ENCODE data around the gene PIGL. TPM values are rescaled to one million over a fixed set of nuclear protein-coding genes. Genes with fewer than 3 reads are reported as not detected.

The PIGL gene
- total RNA-seq, 1 donor from 2014 or later: 56.6 TPM

GRCh38 chr17:16328997-16329396 is 112.0 kb downstream of the PIGL start:
- peaks cover 20% of the 10 kb centered on the region for H3K36me3 Mint-ChIP-seq (ENCODE audit: low read depth)
- no peak for TF ChIP-seq CTCF (IDR thresholded peaks at IDR 0.05)
- H3K4me3 Mint-ChIP-seq: no peak overlapping the region
- H3K27ac Mint-ChIP-seq: no peak overlapping the region
- no peaks in the 10 kb centered on the region for H3K27me3 Mint-ChIP-seq
- no peaks in the 10 kb centered on the region for H3K9me3 Mint-ChIP-seq
- DNase-seq (no peak), ATAC-seq (ENCODE audit: low read depth) (no peak)
- CTCF ChIA-PET: no interaction called here
- intact Hi-C loops (cut with micrococcal nuclease): no loop called here
- H3K4me1 Mint-ChIP-seq: peaks cover 10% of the 10 kb centered on the region
- POLR2A ChIA-PET: no interaction called here

- intact Hi-C loops (cut with micrococcal nuclease): no loop called here
- no peak overlapping the region for H3K4me3 Mint-ChIP-seq
- TF ChIP-seq CTCF (IDR thresholded peaks at IDR 0.05): no peak
- no peak for DNase-seq
- H3K27me3 Mint-ChIP-seq: no peaks in the 10 kb centered on the region
- no peak overlapping the region for H3K27ac Mint-ChIP-seq
- H3K9me3 Mint-ChIP-seq: no peaks in the 10 kb centered on the region
- ChIA-PET CTCF (no interaction called here), POLR2A (no interaction called here)
- no peak for ATAC-seq (ENCODE audit: low read depth)
- H3K4me1 Mint-ChIP-seq: peaks cover 10% of the 10 kb centered on the region
- peaks cover 20% of the 10 kb centered on the region for H3K36me3 Mint-ChIP-seq (ENCODE audit: low read depth)
These were observed 112.7 kb downstream of the PIGL start for GRCh38 chr17:16329519-16330271.

- Mint-ChIP-seq H3K36me3 (ENCODE audit: low read depth) (peaks cover 11% of the 10 kb centered on the region), H3K27me3 (no peaks in the 10 kb centered on the region), H3K4me3 (no peak overlapping the region), H3K4me1 (peaks cover 1% of the 10 kb centered on the region), H3K27ac (no peak overlapping the region), H3K9me3 (no peaks in the 10 kb centered on the region)
- ATAC-seq (ENCODE audit: low read depth): no peak
- intact Hi-C loops (cut with micrococcal nuclease): no loop called here
- no peak for TF ChIP-seq CTCF (IDR thresholded peaks at IDR 0.05)
- DNase-seq: no peak
- POLR2A ChIA-PET: interaction anchor here (0.7 kb wide), 1 partner anchor 22 kb away, joined by 5 read pairs; no protein-coding TSS in a partner anchor
- CTCF ChIA-PET: no interaction called here
These were observed 121.4 kb downstream of the PIGL start for GRCh38 chr17:16338391-16338790.

- no peak for DNase-seq
- Mint-ChIP-seq H3K4me3 (no peak overlapping the region), H3K9me3 (no peaks in the 10 kb centered on the region), H3K36me3 (ENCODE audit: low read depth) (peaks cover 18% of the 10 kb centered on the region), H3K27me3 (no peaks in the 10 kb centered on the region), H3K27ac (no peak overlapping the region), H3K4me1 (no peaks in the 10 kb centered on the region)
- ChIA-PET POLR2A (no interaction called here), CTCF (no interaction called here)
- TF ChIP-seq CTCF (IDR thresholded peaks at IDR 0.05): no peak
- intact Hi-C loops (cut with micrococcal nuclease): no loop called here
- no peak for ATAC-seq (ENCODE audit: low read depth)
These were observed 122.4 kb downstream of the PIGL start for GRCh38 chr17:16339402-16339801.

GRCh38 chr17:16339959-16340358 is 122.9 kb downstream of the PIGL start:
- DNase-seq: no peak
- CTCF ChIA-PET: no interaction called here
- POLR2A ChIA-PET: no interaction called here
- TF ChIP-seq CTCF (IDR thresholded peaks at IDR 0.05): no peak
- Mint-ChIP-seq H3K27me3 (no peaks in the 10 kb centered on the region), H3K27ac (no peak overlapping the region), H3K9me3 (no peaks in the 10 kb centered on the region), H3K4me3 (no peak overlapping the region), H3K4me1 (no peaks in the 10 kb centered on the region), H3K36me3 (ENCODE audit: low read depth) (peaks cover 19% of the 10 kb centered on the region)
- intact Hi-C loops (cut with micrococcal nuclease): no loop called here
- ATAC-seq (ENCODE audit: low read depth): no peak

Data from activated B cell treated with CpG ODN at 0.5 μM for 24 hours (primary cell).